Measurements from ENCODE around the gene INPPL1.

INPPL1 gene

DNA sequence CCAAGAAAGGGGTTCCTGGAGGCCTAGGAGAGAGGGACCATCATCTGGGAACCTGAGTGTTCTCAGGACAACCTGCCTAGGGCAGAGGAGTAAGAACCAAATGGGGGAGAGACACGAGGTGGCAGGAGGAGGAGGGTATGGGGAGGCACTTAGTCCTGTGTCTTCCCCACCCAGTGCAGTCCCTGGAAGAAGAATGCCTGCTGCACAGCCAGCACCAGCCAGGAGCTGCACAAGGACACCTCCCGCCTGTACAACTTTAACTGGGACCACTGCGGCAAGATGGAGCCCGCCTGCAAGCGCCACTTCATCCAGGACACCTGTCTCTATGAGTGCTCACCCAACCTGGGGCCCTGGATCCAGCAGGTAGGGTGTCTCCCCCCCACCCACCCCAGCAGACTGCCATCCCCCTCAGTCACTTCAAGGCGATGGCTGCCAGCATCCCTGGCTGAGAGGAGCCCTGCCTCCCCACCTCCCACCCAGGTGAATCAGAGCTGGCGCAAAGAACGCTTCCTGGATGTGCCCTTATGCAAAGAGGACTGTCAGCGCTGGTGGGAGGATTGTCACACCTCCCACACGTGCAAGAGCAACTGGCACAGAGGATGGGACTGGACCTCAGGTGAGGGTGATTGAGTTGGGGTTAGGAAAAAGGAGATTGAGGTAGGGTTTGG is 3.7 kb upstream of the INPPL1 start:
- no peak for DNase-seq

DNA sequence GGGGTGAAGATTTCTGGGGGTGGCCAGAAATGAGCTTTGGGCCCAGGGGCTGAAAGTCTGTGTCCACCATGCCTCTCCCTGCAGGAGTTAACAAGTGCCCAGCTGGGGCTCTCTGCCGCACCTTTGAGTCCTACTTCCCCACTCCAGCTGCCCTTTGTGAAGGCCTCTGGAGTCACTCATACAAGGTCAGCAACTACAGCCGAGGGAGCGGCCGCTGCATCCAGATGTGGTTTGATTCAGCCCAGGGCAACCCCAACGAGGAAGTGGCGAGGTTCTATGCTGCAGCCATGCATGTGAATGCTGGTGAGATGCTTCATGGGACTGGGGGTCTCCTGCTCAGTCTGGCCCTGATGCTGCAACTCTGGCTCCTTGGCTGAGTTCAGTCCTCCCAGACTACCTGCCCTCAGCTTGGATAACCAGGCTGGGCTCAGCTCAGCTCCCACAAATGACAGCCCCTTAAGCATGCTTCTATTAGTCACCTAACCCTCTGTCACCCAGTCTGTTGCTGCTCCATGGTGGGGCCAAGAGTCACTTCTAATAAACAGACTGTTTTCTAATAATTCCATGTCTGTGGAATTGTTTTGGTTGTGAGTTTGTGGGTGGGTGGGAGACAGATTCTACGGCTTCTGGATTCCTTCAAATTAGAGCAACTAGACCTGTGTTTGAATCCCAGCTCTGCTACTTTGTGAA is 3.0 kb upstream of the INPPL1 start:
- DNase-seq: no peak

DNA sequence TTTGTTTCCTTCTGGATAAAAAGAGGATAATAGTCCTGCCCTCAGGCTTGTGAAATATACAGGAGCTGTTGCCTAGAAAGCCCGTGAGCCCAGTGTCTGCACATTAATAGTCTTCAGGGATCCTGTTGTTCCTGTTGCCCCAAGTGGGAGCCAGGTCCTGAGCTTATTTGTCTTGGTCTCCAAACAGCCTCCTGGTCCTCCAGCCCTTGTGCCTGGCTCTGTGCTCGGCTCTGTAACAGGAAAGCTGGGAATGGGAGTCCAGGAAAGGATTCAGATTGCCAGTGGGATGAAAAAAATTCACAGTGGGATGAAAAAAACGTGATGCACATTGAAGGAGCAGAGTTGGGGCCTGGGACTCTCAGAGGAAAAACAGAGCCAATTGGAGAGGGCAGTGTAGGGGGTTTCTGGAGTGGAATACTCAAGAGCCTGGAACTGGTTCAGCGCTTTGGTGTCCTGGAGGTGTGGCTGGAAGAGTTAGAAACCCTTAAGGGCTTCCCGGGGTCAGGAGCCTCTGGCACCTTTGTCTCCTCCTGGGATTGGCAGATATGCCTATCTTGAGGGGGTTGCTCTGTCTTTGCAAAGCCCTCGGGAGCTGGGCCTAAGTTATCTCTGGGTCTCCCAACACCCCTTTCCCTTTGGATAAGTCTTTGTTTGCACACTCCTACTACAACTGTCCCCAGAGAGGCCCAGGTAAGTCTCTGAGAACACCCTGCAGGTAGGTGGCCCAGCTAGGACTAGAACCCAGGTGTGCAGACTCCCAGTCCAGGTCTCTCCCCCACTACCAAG is 2.3 kb upstream of the INPPL1 start:
- DNase-seq: no peak

DNA sequence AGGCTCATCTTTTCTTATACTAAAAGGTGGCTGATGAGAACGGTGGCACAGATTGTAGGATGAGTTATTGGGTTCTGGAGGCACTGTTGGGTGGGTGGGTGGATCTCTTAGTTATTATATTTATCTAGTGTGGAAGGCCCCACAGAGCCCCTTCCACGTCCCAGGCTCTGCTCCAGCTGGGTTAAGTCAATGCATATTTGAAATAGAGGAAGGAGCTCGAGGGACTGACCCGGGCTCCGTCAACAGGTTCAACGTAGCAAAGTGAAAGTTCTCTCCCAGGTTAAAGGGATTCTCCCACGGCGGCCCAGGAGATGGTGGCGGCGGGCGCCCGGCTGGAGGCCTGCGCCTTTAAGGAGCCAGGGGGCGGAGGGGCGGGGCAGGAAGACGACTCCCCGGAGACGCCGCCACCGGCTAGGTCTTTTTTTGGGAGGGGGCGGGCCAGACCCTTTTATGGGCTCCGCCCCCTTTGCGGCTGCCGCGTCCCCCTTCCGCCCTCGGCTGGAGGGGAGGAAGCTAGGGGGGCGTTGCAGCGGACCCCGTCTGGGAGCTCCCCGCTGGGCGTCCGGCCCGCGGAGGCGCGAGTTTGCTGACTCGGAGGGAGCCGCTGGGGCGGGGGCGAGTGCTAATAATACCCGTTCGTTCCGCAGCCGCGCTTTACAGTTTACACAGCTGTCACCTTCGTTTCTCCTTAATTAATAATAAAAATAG is 1.5 kb upstream of the INPPL1 start:
- DNase-seq: peak; percentile 81 to 91

DNA sequence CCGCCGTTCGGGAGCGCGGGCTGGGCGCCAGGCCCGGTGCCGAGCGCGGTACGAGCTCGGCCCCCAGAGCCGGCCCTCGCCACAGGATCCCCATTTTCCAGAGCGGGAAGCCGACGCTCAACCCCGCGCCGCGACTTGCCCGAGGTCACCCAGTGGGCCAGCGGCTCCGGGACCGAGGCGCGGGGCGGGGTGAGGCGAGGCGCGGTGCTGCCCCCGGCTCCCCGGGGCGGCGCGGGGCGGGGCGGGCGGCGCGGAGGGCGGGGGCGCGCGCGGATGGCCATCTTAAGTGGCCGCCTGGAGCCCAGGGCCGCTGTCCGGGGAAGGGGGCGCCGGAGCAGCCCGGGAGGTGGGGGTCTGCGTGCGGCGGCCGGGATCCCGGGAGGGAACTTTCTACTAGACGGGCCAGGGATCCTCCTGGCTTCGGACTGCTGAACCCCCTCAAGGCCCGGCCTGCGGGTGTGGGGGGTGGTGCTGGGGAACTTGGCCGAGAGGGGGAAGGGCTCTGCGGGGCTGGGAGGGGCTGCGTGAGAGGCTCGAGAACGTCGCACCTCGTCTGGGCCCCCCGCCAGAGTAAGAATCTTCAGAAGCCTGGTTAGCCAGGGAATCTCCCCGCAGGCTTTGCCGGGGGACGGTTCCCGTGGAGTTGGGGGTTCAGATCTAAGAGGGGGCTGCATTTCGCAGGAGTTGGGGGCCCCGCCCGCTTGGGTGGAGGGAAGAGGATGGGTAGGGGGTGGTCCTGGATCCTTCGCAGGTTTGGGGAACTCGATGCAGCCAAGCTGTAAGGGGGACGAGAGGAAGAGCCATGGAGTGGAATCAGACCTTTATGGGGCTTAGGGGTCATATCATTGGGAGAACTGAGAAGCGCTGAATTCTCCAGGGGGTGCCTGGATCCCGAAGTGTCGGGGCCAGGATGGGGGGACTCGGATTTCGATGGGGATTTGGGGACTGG is 678 bp upstream of the INPPL1 start:
- DNase-seq: peak in 1 of 2 experiments; percentile 79

DNA sequence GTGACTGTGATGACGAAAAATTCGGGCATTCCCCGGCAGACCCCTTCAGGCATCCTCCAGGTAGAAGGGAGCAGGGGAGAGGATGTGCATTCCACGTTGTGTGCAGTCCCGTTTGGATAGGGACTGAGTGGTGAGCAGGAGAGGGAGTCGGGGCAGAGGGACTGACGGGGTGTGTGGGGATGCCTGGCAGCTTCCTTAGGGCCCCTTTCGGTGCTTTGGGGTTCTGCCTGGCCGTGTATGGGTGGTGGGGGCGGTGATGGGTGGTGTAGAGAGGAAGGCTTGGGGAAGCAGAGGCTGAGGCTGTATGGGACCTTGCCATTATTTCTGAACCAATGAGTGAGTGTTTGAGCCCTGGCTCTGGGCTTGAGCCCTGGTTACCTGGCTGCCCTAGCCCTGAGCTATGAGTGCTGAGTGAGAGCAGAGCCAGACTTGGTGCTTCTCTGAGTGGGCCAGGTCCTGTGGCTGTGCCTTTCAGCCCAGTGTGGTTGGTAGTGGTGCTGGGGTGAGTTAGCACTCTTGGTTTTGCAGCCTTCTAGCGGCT is 914 bp downstream of the INPPL1 start:
- DNase-seq: no peak

DNA sequence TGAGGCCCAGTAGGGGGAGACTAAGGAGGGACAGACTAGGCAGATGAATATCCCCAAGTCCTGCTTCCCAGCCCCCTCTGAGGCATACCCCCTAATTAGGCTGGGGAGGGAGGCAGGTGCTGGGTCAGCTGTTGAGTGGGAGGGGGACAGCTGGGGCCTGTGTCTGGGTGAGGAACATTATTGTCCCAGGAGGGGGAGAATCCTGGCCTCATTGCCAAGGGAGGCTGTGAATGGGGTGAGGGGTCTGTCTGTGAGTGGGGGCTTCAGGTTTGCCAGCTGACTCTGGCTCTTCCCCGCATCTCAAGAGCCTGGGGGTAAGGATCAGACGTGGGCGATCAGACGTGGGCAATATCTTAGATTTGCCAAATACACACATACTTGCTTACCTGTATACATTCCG is 2.1 kb downstream of the INPPL1 start:
- DNase-seq: no peak

DNA sequence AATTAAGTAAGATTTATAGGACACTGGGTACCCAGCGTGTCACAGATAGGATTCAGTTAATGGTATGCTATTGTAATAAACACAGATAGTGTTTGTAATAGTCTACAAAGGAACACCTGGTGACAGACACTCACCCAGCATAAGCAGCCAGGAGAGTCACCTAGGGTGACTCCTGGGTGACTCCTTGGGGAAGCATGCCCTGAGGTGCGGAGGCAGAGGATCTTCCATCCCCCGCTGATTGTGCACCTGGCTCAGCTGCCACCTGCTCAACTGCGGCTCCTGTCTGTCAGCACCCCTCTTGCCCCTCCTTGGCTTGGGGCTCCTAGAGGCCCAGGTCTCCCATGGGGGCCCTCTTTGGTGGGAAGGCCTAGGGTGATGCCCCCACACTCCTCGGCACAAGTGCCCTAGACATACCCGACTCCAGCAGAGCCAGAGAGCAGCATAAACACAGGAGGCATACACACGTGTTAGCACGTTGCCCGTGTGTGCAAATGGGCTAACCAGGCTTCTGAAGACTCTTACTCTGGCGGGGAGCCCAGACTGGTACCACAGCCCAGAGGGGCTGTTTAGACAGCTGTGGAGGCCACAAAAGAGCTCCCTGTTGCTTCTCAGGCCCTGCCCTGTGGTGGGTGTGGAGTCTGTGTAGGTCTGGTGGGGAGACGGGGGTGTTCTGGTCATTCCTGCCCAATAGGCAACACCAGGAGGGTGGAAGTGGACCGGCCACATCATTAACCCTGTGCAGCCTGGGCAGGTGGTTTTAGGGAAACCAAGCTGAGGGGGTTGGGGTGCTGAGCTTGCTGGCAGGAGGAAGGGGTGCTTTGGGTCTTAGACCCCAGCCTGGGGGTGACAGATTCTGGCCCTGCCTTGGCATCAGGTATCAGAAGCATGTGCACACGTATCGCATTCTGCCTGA is 3.0 kb downstream of the INPPL1 start:
- peak; percentile 17 to 46 for DNase-seq

DNA sequence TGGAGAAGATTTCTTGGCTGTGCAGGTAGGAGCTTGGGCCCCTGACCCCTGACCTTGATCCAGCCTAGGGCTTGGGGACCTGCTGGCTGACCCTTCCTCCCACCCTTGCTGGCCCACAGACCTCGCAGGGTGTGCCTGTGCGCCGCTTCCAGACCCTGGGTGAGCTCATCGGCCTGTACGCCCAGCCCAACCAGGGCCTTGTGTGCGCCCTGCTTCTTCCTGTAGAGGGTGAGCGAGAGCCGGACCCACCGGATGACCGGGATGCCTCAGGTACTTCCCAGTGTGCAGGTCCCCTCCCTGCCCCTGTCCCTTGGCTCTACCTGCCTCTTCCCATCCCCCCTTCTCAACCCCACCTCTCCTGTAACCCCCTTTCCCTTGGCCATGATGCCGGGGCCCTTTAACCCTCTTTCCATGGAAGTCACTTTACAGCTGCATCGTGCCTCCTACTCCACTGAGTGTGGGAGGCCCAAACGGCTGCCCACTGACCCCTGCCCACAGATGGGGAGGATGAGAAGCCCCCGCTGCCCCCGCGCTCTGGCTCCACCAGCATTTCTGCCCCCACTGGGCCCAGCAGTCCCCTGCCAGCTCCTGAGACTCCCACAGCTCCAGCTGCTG is 3.8 kb downstream of the INPPL1 start:
- DNase-seq: no peak

DNA sequence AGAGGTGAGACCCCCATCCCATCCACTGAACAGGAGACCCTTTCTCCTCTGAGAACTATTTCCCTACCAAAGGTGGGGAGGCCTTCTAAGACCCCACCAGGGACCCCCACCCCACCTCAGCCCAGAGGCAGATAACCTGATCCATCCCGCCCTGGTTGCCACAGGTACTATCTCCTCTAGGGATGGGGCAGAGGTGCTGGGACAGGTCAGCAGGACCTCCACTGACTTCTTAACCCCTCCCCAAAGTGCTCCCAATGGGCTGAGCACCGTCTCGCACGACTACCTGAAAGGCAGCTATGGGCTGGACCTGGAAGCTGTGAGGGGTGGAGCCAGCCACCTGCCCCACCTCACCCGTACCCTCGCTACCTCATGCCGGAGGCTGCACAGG is 4.3 kb downstream of the INPPL1 start:
- DNase-seq: no peak

DNA sequence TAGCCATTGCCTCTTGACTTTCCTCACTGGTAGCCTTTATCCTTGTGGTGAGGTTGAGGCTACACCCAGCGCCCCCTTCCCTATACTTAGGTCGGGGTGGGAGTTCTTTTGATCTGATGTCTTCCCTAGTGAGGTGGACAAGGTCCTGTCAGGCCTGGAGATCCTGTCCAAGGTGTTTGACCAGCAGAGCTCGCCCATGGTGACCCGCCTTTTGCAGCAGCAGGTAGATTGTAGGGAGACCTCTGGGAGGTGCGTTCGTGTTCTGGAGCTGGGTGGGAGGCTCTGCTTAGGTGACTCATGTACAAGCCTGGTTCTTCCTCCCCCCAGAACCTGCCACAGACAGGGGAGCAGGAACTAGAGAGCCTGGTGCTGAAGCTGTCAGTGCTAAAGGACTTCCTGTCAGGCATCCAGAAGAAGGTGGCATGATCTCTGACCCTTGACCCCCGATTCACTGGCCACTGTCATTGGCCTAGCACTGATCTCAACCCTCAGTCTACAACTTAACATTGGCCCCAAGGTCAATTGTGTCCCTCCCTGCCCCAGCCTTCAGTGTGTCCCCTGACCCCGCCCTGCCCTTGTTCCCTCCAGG is 4.9 kb downstream of the INPPL1 start:
- DNase-seq: no peak

DNA sequence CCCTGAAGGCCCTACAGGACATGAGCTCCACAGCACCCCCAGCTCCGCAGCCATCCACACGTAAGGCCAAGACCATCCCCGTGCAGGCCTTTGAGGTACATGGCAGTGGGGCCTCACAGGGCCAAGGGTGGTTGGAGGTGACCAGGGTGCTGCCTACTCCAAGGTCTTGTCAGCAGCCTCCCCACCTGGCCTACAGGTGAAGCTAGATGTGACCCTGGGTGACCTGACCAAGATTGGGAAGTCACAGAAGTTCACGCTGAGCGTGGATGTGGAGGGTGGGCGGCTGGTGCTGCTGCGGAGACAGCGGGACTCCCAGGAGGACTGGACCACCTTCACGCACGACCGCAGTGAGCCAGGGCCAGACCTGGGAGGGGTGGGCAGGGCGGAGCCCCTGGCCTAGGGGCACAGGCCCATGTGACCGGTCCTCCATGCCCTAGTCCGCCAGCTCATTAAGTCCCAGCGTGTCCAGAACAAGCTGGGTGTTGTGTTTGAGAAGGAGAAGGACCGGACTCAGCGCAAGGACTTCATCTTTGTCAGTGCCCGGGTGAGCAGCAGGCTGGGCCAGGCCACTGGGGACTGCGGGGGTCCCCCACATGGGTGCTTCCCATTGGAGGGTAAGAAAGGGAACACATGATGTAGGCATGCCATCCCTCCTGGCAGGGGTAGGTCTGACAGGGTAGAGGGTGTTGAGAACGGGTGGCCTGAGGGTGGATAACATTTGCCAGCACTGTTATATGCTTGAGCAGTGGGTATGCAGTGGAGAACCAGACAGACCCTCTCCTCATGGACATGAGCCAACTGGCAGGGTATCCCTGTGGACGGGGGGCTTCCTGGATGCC is 5.6 kb downstream of the INPPL1 start:
- DNase-seq: no peak

DNA sequence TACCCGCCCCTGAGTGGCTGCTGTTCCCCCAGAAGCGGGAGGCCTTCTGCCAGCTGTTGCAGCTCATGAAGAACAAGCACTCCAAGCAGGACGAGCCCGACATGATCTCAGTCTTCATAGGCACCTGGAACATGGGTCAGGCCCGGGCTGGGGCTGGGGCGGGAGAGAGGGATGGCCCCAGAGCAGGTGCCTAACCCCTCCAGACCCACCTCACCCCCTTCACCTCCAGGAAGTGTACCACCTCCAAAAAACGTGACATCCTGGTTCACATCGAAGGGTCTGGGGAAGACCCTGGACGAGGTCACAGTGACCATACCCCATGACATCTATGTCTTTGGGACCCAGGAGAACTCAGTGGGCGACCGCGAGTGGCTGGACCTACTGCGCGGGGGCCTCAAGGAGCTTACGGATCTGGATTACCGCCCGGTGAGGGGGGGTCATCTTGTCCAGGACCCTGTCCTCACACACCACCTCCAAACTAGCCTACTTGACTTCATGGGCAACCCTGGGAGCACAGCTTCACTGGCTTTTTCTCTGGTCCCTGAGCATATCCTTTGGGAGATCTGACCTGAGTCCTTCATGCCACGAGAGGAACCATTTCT is 6.3 kb downstream of the INPPL1 start:
- DNase-seq: no peak

DNA sequence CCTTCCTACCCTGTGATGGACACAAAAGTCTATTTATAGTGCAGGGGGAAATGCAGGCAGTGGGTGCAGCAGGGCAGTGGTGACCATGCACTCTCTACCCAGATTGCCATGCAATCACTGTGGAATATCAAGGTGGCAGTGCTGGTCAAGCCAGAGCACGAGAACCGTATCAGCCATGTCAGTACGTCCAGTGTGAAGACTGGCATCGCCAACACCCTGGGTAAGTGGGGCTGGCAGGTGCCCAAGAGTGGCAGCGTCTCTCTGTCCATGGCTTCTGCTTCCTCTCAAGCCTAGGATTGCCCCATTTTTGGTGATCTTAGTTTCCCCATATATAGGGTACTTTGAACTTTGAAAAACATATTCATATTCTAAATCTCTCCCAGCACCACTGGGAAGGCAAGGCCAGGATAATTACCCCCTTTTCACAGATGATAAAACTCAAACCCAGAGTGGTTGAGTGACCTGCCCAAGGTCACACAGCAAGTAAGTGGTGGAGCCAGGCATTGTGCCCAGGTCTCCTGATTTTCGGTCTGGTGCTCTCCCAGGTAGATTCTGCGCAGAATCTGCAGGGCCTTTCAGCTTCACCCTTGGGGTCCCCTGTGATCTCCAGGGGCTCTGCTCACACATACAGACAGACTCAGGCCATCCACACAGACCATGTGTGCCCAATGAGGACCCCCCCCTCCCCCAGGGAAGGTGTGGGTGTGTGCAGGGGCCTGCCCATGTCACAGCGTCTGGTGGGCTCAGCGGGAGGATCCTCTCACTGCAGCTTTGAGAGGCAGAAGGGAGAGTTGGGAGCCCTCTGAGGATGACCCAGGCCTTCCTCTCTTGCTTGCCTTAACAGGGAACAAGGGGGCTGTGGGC is 7.1 kb downstream of the INPPL1 start:
- no peak for DNase-seq

DNA sequence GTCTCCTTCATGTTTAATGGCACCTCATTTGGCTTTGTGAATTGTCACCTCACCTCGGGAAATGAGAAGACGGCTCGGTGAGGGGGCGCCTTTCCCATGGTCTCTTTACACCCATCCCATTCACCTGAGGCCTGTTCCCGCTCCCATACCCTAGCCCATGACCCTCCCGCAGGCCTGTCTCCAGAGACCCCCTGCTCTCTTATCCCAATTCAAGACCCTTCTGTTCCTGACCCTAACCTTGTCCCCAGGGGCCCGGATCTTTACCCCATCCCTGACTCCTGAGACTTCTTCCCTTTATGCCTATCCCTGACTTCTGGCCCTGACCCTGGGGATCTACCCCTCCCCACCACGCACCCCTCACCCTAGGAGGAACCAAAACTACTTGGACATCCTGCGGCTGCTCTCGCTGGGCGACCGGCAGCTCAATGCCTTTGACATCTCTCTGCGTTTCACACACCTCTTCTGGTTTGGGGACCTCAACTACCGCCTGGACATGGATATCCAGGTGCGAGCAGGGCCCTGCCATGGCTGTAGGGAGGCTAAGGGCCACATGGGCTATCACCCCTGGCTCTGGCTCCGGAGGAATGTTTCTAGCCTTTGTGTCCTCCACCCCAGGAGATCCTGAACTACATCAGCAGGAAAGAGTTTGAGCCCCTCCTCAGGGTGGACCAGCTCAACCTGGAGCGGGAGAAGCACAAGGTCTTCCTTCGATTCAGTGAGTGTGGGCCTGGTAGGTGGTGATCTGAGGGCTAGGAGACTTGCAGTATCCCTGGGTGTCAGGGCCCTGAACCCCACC is 7.9 kb downstream of the INPPL1 start:
- no peak for DNase-seq

DNA sequence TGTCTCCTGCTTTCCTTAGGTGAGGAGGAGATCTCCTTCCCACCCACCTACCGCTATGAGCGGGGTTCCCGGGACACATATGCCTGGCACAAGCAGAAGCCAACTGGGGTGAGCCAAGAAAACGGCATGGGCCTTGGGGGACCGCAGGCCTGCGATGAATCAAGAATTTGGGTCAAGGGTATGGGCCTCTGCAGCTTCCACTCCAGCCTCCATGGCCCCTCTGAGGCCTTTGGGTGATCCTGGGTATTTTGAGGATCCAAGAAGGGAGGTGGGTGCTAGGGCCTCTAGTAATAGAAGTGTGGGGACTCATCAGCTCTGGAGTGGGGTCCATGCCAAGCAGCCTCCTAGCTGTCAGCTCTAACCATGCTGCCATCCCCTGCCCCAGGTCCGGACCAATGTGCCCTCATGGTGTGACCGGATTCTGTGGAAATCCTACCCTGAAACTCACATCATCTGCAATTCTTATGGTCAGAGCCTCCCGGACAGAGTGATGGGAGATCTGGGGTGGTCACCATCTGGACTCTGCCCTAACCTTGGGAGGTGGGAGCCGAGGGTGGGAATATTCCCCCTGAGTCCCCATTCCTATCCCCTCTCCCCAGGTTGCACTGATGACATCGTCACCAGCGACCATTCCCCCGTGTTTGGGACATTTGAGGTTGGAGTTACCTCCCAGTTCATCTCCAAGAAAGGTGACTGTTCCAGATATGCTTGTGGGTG is 8.6 kb downstream of the INPPL1 start:
- DNase-seq: no peak
